GM12878 (cell line): Measurements from ENCODE around the gene DPP9. TPM values are rescaled to one million over a fixed set of nuclear protein-coding genes. Genes with fewer than 3 reads are reported as not detected.

Source experiments
- ATAC-seq: fragments of 200-7000 bp; cut with Tn5 transposase; 3 replicates; pipeline ENCODE4 v1.9.1; 2020; ENCODE audit warnings: mild to moderate bottlenecking, moderate library complexity
- BruUV-seq: library from RNA; stranded (reverse); fragments of 400-500 nt; replicated peaks from 2 replicates; lab custom pipeline; 2021; lab: Mats Ljungman, UMichigan
- CTCF ChIA-PET: fragments of 300-600 bp; sonication (Branson Sonifier 250); formaldehyde crosslinking; extraction: SDS; loops from one replicate; lab custom pipeline; 2021; ENCODE audit warnings: inconsistent platforms; lab: Yijun Ruan, JAX
- POLR2A ChIA-PET: fragments of 350-600 bp; formaldehyde crosslinking; extraction: SDS; loops from one replicate; lab custom pipeline; 2021; ENCODE audit warnings: inconsistent platforms; lab: Charles Lee
- RAD21 ChIA-PET: fragments of 300-600 bp; sonication (Branson Sonifier 250); formaldehyde crosslinking; loops from one replicate; lab custom pipeline; 2023; ENCODE audit warnings: antibody characterized with exemption; ENCODE audit not compliant: unreplicated experiment; lab: Charles Lee
- SMC1A ChIA-PET: fragments of 300-600 bp; sonication (Branson Sonifier 250); formaldehyde crosslinking; loops from one replicate; lab custom pipeline; 2023; ENCODE audit not compliant: unreplicated experiment, uncharacterized antibody; lab: Charles Lee
- DNase-seq: peaks from one replicate; pipeline ENCODE4 v3.0.0-alpha.2; 2011; ENCODE audit warnings: low read depth, low spot score
- FAIRE-seq: peaks from 3 replicates; lab custom pipeline; 2011; peaks lifted over from hg19 to GRCh38; lab: Jason Lieb, UNC
- H2AFZ ChIP-seq: 2 replicates; pipeline ENCODE4 v1.6.0; 2011; ENCODE audit warnings: low read depth, low read length, control low read depth; ENCODE audit not compliant: control insufficient read depth
- H3K27ac ChIP-seq: 2 replicates; pipeline ENCODE4 v1.5.1; 2011; ENCODE audit warnings: control low read depth; ENCODE audit not compliant: control insufficient read depth, insufficient read depth
- H3K27me3 ChIP-seq, 2 experiments: replicated peaks in 1 of 2; 2 replicates each; pipeline versions ENCODE4 v1.6.0 to v1.6.1; 2011; ENCODE audit warnings: low read length in 1 of 2; ENCODE audit not compliant: control insufficient read depth in 2 of 2, insufficient read depth in 2 of 2
- H3K36me3 ChIP-seq, 2 experiments: 2 replicates each; pipeline ENCODE4 v1.5.1; 2011; ENCODE audit warnings: low read length in 1 of 2; ENCODE audit not compliant: control insufficient read depth in 2 of 2, insufficient read depth in 2 of 2
- H3K4me1 ChIP-seq: 2 replicates; pipeline ENCODE4 v1.6.1; 2011; ENCODE audit warnings: mild to moderate bottlenecking, low read length, moderate library complexity, mixed read lengths; ENCODE audit not compliant: control insufficient read depth, insufficient read depth
- H3K4me2 ChIP-seq: 2 replicates; pipeline ENCODE4 v1.6.0; 2011; ENCODE audit warnings: control low read depth; ENCODE audit not compliant: control insufficient read depth, insufficient read depth
- H3K4me3 ChIP-seq: fragments of 200-600 bp; sonication (generic); 2 replicates; pipeline ENCODE4 v1.5.1; 2016
- H3K79me2 ChIP-seq: 2 replicates; pipeline ENCODE4 v1.6.0; 2011; ENCODE audit warnings: low read length; ENCODE audit not compliant: control insufficient read depth, insufficient read depth
- H3K9ac ChIP-seq: 2 replicates; pipeline ENCODE4 v1.8.0; 2011; ENCODE audit warnings: low read length, control low read depth, mixed read lengths; ENCODE audit not compliant: control insufficient read depth, insufficient read depth
- H3K9me3 ChIP-seq: replicated peaks from 3 replicates; pipeline ENCODE4 v1.5.1; 2011; ENCODE audit warnings: mild to moderate bottlenecking, low read length; ENCODE audit not compliant: control insufficient read depth, insufficient read depth
- H4K20me1 ChIP-seq: 2 replicates; pipeline ENCODE4 v1.6.0; 2011; ENCODE audit not compliant: control insufficient read depth, insufficient read depth
- CEBPZ ChIP-seq: fragments of 150-350 bp; IDR thresholded peaks from 2 replicates; pipeline ENCODE4 v1.6.1; 2016; ENCODE audit warnings: low read depth, low read length
- HDAC6 ChIP-seq: fragments of 200-600 bp; sonication (generic); IDR thresholded peaks from one replicate; pipeline ENCODE4 v1.8.0; 2017; ENCODE audit warnings: antibody characterized with exemption; ENCODE audit not compliant: unreplicated experiment
- MYB ChIP-seq: fragments of 150-350 bp; IDR thresholded peaks from 2 replicates; pipeline ENCODE4 v1.6.1; 2014; ENCODE audit warnings: mild to moderate bottlenecking, low read depth, low read length, borderline replicate concordance
- NR2C2 ChIP-seq: IDR thresholded peaks from 2 replicates; pipeline ENCODE4 v1.6.1; 2011; ENCODE audit warnings: borderline replicate concordance, low read depth; ENCODE audit not compliant: control insufficient read depth, insufficient read length
- RBBP5 ChIP-seq: fragments of 200-600 bp; sonication (generic); conservative IDR thresholded peaks from 2 replicates; pipeline ENCODE4 v1.6.1; 2016
- SMAD1 ChIP-seq: fragments of 450-650 bp; IDR thresholded peaks from 2 replicates; pipeline ENCODE4 v1.6.1; 2018; ENCODE audit warnings: mild to moderate bottlenecking, low read depth; ENCODE audit not compliant: partially characterized antibody
- USF2 ChIP-seq: IDR thresholded peaks from 2 replicates; pipeline ENCODE4 v1.6.1; 2011; ENCODE audit warnings: low read depth, low read length, improper control_type of control experiment, borderline replicate concordance
- YBX1 ChIP-seq: fragments of 450-650 bp; IDR thresholded peaks from 2 replicates; pipeline ENCODE4 v1.6.1; 2016; ENCODE audit warnings: antibody characterized with exemption
- ZBTB33 ChIP-seq: fragments of 450-650 bp; IDR thresholded peaks from 2 replicates; pipeline ENCODE4 v1.6.1; 2017; ENCODE audit warnings: mild to moderate bottlenecking
- WGBS: methylation state at CpG from one replicate; pipeline ENCODE4 v1.1.6; 2016; ENCODE audit warnings: low lambda C conversion rate; ENCODE audit not compliant: insufficient replicate concordance, insufficient coverage; ENCODE audit errors: missing lambda C conversion rate; 5-methylcytosine and 5-hydroxymethylcytosine counted together
- in situ Hi-C: fragments of 300-500 bp; cut with MboI; formaldehyde crosslinking; loops from 9 replicates; pipeline ENCODE4 v1.14.3; 2018; ENCODE audit warnings: mixed read lengths
- intact Hi-C: fragments of 100-400 bp; cut with micrococcal nuclease; formaldehyde crosslinking; loops from one replicate; pipeline ENCODE4 v1.14.2; 2022; ENCODE audit not compliant: unreplicated experiment
- polyA plus RNA-seq, 11 experiments: library from polyadenylated mRNA; depleted of rRNA in 4 of 11; unstranded in 6 of 11; stranded (reverse) in 5 of 11; fragments of >200 nt; fragmentation: Nextera tagmentation in 4 of 11; fragmentation: Illumina TruSeq in 1 of 11; extraction: Ambion mirVana in 4 of 11; extraction: Trizol in 1 of 11; gene quantifications; 1 replicate in 1 of 11; 2 replicates in 10 of 11; pipeline versions ENCODE4 v1.2.1 to v1.2.3, GENCODE V29; 2011 to 2016; ENCODE audit warnings: inconsistent platforms in 2 of 11, missing spikeins in 2 of 11, low read depth in 1 of 11
- total RNA-seq, 4 experiments: library from RNA; depleted of rRNA in 3 of 4; stranded (reverse); fragments of >200 nt in 3 of 4; fragmentation: Illumina TruSeq in 1 of 4; extraction: Trizol in 1 of 4; gene quantifications; 2 replicates each; pipeline versions ENCODE4 v1.2.1 to v1.2.3, GENCODE V29; 2013 to 2021

The DPP9 gene
- total and polyA plus RNA-seq, 10 of the 15 experiments (the other 5 are each of a cell fraction or from before 2014, with no cell fraction given), result 0.64 to 58.6 (median 27.6) TPM

- TF ChIP-seq ZBTB33 (no peak), CEBPZ (no peak), MYB (no peak)
Observed at GRCh38 chr19:4639531-4640246, 84.0 kb downstream of the DPP9 start (continued).

GRCh38 chr19:4638828-4639530, 84.7 kb downstream of the DPP9 start, which contains the start of gene TNFAIP8L1:
TSS of gene TNFAIP8L1 (plus strand) at chr19:4639516. CDS start at chr19:4651870, 12,354 bp downstream.
- 0% methylated on average over 17 of the region's 49 CpGs for WGBS
- peaks cover 19% of the 10 kb centered on the region for H3K79me2 ChIP-seq
- peaks cover 14% of the 10 kb centered on the region for H3K4me1 ChIP-seq
- ChIA-PET RAD21 (no interaction called here), SMC1A (no interaction called here), CTCF (interaction anchor here (1.4 to 3.4 kb wide), 3 partner anchors 49 to 115 kb away, joined by 5 to 94 read pairs (median 34); no protein-coding TSS in a partner anchor), POLR2A (no interaction called here)
- BruUV-seq, result no TSS peak
- ATAC-seq (peak; percentile 93), DNase-seq (peak; percentile 84), FAIRE-seq (peak; percentile 94)
- no peaks in the 10 kb centered on the region for H4K20me1 ChIP-seq
- peak within 1 kb of the TSS; percentile 75 for H3K27ac ChIP-seq
- peak within 1 kb of the TSS; percentile 74 for H3K9ac ChIP-seq
- no peaks in the 10 kb centered on the region for H3K9me3 ChIP-seq
- H2AFZ ChIP-seq, result peak within 1 kb of the TSS; percentile 81
- peak within 1 kb of the TSS; percentile 86 for H3K4me2 ChIP-seq
- in situ Hi-C loops (loop anchor here (5.0 kb wide), 1 partner anchor 62 kb away; no protein-coding TSS in a partner anchor), intact Hi-C loops (no loop called here)
- H3K36me3 ChIP-seq, result no peaks in the 10 kb centered on the region
- no peaks in the 10 kb centered on the region for H3K27me3 ChIP-seq
- H3K4me3 ChIP-seq, result peak within 1 kb of the TSS; percentile 99
- TF ChIP-seq HDAC6 (no peak), YBX1 (no peak), RBBP5 (no peak), SMAD1 (no peak), NR2C2 (no peak), USF2 (peak; percentile 38)
